K562 (cell line): ENCODE data around the gene HIRIP3. TPM values are rescaled to one million over a fixed set of nuclear protein-coding genes. Genes with fewer than 3 reads are reported as not detected.
A peak's percentile ranks its signal among the peaks of the same experiment; 100 is the strongest.

Experiments
- ASH1L ChIP-seq: fragments of 450-650 bp; IDR thresholded peaks from 2 replicates; pipeline ENCODE4 v1.6.1; 2018; ENCODE audit warnings: borderline replicate concordance, mild to moderate bottlenecking, low read depth; ENCODE audit not compliant: partially characterized antibody
- CREB1 ChIP-seq, 2 experiments: sonication (generic) in 1 of 2; formaldehyde crosslinking in 1 of 2; IDR thresholded peaks; 2 replicates each; pipeline versions ENCODE4 v1.6.1 to v1.8.0; 2012 to 2022; ENCODE audit warnings: inconsistent platforms in 1 of 2, mild to moderate bottlenecking in 1 of 2, missing genetic modification reagents in 1 of 2, moderate library complexity in 1 of 2
- E2F6 ChIP-seq, 2 experiments: IDR thresholded peaks; 2 replicates each; pipeline ENCODE4 v1.6.1; 2011; ENCODE audit warnings: borderline replicate concordance in 1 of 2, control low read depth in 1 of 2, low read depth in 1 of 2, low read length in 1 of 2, mild to moderate bottlenecking in 1 of 2, mixed read lengths in 1 of 2, moderate library complexity in 1 of 2; ENCODE audit not compliant: insufficient read depth in 1 of 2, insufficient read length in 1 of 2, poor library complexity in 1 of 2, severe bottlenecking in 1 of 2; ENCODE audit errors: extremely low read depth in 1 of 2
- EGR1 ChIP-seq: fragments of 450-650 bp; conservative IDR thresholded peaks from 2 replicates; pipeline ENCODE4 v1.6.1; 2017; ENCODE audit warnings: mild to moderate bottlenecking
- ELF1 ChIP-seq: fragments of 200-800 bp; sonication (Bioruptor generic); IDR thresholded peaks from 2 replicates; pipeline ENCODE4 v1.6.1; 2016; ENCODE audit warnings: missing genetic modification characterization, missing compliant biosample characterization
- FOXK1 ChIP-seq: sonication (generic); formaldehyde crosslinking; IDR thresholded peaks from 2 replicates; pipeline ENCODE4 v1.8.0; 2022; ENCODE audit warnings: missing genetic modification reagents, mild to moderate bottlenecking, borderline replicate concordance
- FOXK2 ChIP-seq, 2 experiments: fragments of 450-650 bp; IDR thresholded peaks in 1 of 2; conservative IDR thresholded peaks in 1 of 2; 2 replicates each; pipeline ENCODE4 v1.6.1; 2016; ENCODE audit warnings: low read depth in 2 of 2, mild to moderate bottlenecking in 1 of 2
- JUND ChIP-seq, 2 experiments: IDR thresholded peaks; 2 replicates in 1 of 2; 3 replicates in 1 of 2; pipeline ENCODE4 v1.6.1; 2011; ENCODE audit warnings: borderline replicate concordance in 2 of 2, low read depth in 2 of 2, low read length in 2 of 2, improper control_type of control experiment in 1 of 2, missing biosample characterization in 1 of 2, missing genetic modification characterization in 1 of 2, missing genetic modification reagents in 1 of 2
- PRDM10 ChIP-seq: fragments of 450-650 bp; IDR thresholded peaks from 2 replicates; pipeline ENCODE4 v1.6.1; 2018; ENCODE audit not compliant: partially characterized antibody
- TFAP4 ChIP-seq: sonication (generic); formaldehyde crosslinking; IDR thresholded peaks from 2 replicates; pipeline ENCODE4 v1.8.0; 2022; ENCODE audit warnings: missing genetic modification reagents, mild to moderate bottlenecking, moderate library complexity, borderline replicate concordance
- TOE1 ChIP-seq, 2 experiments: fragments of 450-650 bp in 1 of 2; sonication (generic) in 1 of 2; formaldehyde crosslinking in 1 of 2; IDR thresholded peaks; 2 replicates each; pipeline versions ENCODE4 v1.7.1 to v1.8.0; 2016 to 2022; ENCODE audit warnings: borderline replicate concordance in 2 of 2, mild to moderate bottlenecking in 2 of 2, antibody characterized with exemption in 1 of 2, inconsistent platforms in 1 of 2, low read depth in 1 of 2, missing genetic modification reagents in 1 of 2, moderate library complexity in 1 of 2
- VEZF1 ChIP-seq: fragments of 200-800 bp; sonication (Bioruptor generic); IDR thresholded peaks from 2 replicates; pipeline ENCODE4 v1.6.1; 2017; ENCODE audit warnings: missing genetic modification characterization, missing compliant biosample characterization
- ZNF165 ChIP-seq: fragments of 250-450 bp; sonication (Bioruptor Pico); IDR thresholded peaks from 2 replicates; pipeline ENCODE4 v1.4.0; 2020; ENCODE audit warnings: borderline replicate concordance
- ZNF431 ChIP-seq: sonication (generic); formaldehyde crosslinking; IDR thresholded peaks from 2 replicates; pipeline ENCODE4 v1.8.0; 2022; ENCODE audit warnings: mild to moderate bottlenecking, missing genetic modification reagents
- polyA plus RNA-seq, 8 experiments: library from polyadenylated mRNA; depleted of rRNA in 4 of 8; stranded (reverse) in 5 of 8; unstranded in 3 of 8; fragments of >200 nt; fragmentation: Nextera tagmentation in 2 of 8; fragmentation: Illumina TruSeq in 1 of 8; extraction: Ambion mirVana in 2 of 8; extraction: Trizol in 1 of 8; gene quantifications; 2 replicates each; pipeline versions ENCODE4 v1.2.1 to v1.2.3, GENCODE V29; 2011 to 2014; ENCODE audit warnings: inconsistent platforms in 1 of 8, missing spikeins in 1 of 8
- total RNA-seq, 7 experiments: library from RNA; depleted of rRNA in 6 of 7; stranded (reverse); fragments of >200 nt in 6 of 7; fragmentation: Illumina TruSeq in 2 of 7; extraction: Trizol in 2 of 7; gene quantifications; 2 replicates each; pipeline versions ENCODE4 v1.2.1 to v1.2.3, GENCODE V29; 2011 to 2021; ENCODE audit warnings: low replicate concordance in 1 of 7

Gene HIRIP3
- total and polyA plus RNA-seq, 9 of the 15 experiments (the other 6 are each of a cell fraction or from before 2014, with no cell fraction given), result 3.3 to 38.2 (median 18.2) TPM

- TF ChIP-seq E2F6 (IDR thresholded peaks at IDR 0.05; ENCODE audit: borderline replicate concordance in 1 of 2, extremely low read depth in 1 of 2, insufficient read depth in 1 of 2, insufficient read length in 1 of 2, low read depth in 1 of 2, low read length in 1 of 2, poor library complexity in 1 of 2, severe bottlenecking in 1 of 2), result peak; percentile 43 to 57
- TF ChIP-seq ELF1, result no peak; the same call in 1 of the 2 replicates
- TF ChIP-seq TOE1 (IDR thresholded peaks at IDR 0.05; ENCODE audit: borderline replicate concordance), result peak; percentile 81; the same call in 1 of the 2 replicates
- no peak for TF ChIP-seq TOE1 (CRISPR knock-in tag; IDR thresholded peaks at IDR 0.05; ENCODE audit: borderline replicate concordance, low read depth)
- peak; percentile 88 for TF ChIP-seq JUND (IDR thresholded peaks at IDR 0.05; ENCODE audit: borderline replicate concordance, low read depth, low read length)
- no peak for TF ChIP-seq JUND (tag; IDR thresholded peaks at IDR 0.05; ENCODE audit: borderline replicate concordance, low read depth, low read length)
- TF ChIP-seq PRDM10, result peak; percentile 99
- TF ChIP-seq TFAP4 (CRISPR knock-in tag), result peak; percentile 44; the same call in 1 of the 2 replicates
- peak; percentile 59 for TF ChIP-seq ASH1L
- TF ChIP-seq ZNF431 (CRISPR knock-in tag), result 0 out of 2 replicates have a peak, but pooled peaks have one; percentile 52
- TF ChIP-seq FOXK1 (CRISPR knock-in tag), result no peak
- TF ChIP-seq EGR1, result peak; percentile 74
- TF ChIP-seq VEZF1 (CRISPR knock-in tag), result peak; percentile 93
- peak; percentile 83 for TF ChIP-seq CREB1 (IDR thresholded peaks at IDR 0.05)
- TF ChIP-seq CREB1 (CRISPR knock-in tag; IDR thresholded peaks at IDR 0.05), result no peak; the same call in 1 of the 2 replicates
- TF ChIP-seq ZNF165 (CRISPR knock-in tag), result no peak
- peak in 1 of 2 experiments; percentile 99; a peak in 2 of 4 replicates for TF ChIP-seq FOXK2 (conservative IDR thresholded peaks at IDR 0.05 in 1 of 2, IDR thresholded peaks at IDR 0.05 in 1 of 2; ENCODE audit: low read depth in 2 of 2)
Measured at GRCh38 chr16:29961479-29962343, 33.7 kb downstream of the HIRIP3 start, which contains the start of gene TMEM219 (continued).
